ENCODE measurements around the gene ZNF358. TPM values are rescaled to one million over a fixed set of nuclear protein-coding genes. Genes with fewer than 3 reads are reported as not detected.

ZNF358 gene
- total RNA-seq, 2 experiments from 2014 or later = 3.7 to 3.9 TPM

DNA sequence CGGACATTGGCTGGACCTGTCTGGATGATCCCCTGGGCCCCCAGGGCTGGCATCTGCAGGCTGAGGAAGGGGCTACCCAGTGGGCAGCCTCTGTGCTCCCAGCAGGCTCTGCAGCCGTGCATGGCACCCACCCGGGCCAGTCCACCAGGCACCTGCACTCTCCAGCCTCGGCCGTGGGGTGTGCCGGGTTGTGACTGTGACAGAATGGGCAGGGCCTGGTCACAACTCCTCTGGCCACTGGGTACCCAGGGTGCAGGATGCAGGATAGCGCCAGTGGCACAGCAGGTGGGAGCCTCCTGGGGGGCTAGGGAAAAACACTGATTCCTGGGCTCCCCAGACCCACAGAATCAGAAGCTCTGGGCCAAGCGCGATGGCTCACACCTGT, 37.1 kb upstream of the ZNF358 start:
- H3K4me1 Mint-ChIP-seq (ENCODE audit: low read depth) = peaks cover 5% of the 10 kb centered on the region
- CTCF ChIA-PET = no interaction called here
- H3K27ac Mint-ChIP-seq = no peak overlapping the region
- no peak for DNase-seq
- H3K27me3 Mint-ChIP-seq (ENCODE audit: low read depth) = no peaks in the 10 kb centered on the region
- H3K36me3 Mint-ChIP-seq (ENCODE audit: low read depth) = no peaks in the 10 kb centered on the region
- intact Hi-C loops (cut with micrococcal nuclease) = no loop called here
- H3K9me3 Mint-ChIP-seq = no peaks in the 10 kb centered on the region
- H3K4me3 Mint-ChIP-seq = no peak overlapping the region

DNA sequence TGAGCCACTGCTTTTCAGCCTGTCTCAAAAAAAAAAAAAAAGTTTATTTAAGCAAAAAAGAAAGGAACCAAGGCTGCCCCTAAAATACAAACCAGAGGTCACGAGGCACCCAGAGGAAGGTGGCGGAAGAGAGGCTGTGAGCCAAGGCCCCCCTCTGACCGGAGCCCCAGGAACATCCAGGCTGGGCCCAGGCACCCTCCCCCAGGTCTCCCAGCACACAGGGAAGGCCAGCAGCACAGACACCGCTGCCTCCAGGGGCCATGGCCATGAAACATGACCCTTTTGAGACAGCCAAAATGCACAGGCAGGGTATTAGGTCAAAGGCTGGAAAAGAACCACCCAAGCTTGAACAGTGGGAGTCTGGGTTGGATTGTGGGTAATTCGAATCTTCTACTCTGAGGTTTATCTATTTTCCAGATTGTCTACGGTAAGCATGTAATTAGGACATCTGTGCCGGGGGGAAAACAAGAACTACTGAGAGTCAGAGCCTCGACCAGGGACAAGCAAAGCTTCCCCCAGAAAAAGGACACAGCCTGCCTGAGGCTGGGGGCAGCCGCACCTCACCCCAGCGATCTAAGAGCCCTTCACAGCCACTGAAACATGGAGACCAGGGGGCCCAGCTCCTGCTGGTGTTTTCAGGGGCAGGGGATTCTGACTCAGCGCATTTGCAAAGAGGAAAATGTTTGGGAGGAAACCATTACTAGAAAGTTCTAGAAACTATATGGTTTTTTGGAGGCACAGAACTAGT, 35.5 kb upstream of the ZNF358 start:
- H3K9me3 Mint-ChIP-seq = no peaks in the 10 kb centered on the region
- CTCF ChIA-PET = no interaction called here
- H3K27me3 Mint-ChIP-seq (ENCODE audit: low read depth) = no peaks in the 10 kb centered on the region

GRCh38 chr19:7480970-7481255, 35.0 kb upstream of the ZNF358 start:
- Mint-ChIP-seq H3K9me3 (no peaks in the 10 kb centered on the region), H3K27me3 (ENCODE audit: low read depth) (no peaks in the 10 kb centered on the region), H3K27ac (no peak overlapping the region), H3K4me3 (no peak overlapping the region), H3K4me1 (ENCODE audit: low read depth) (peaks cover 5% of the 10 kb centered on the region), H3K36me3 (ENCODE audit: low read depth) (no peaks in the 10 kb centered on the region)
- intact Hi-C loops (cut with micrococcal nuclease) = no loop called here
- CTCF ChIA-PET = no interaction called here
- no peak for DNase-seq

More for the DNA sequence above, 35.5 kb upstream of the ZNF358 start:
- Mint-ChIP-seq H3K36me3 (ENCODE audit: low read depth) (no peaks in the 10 kb centered on the region), H3K4me3 (no peak overlapping the region), H3K4me1 (ENCODE audit: low read depth) (peaks cover 5% of the 10 kb centered on the region), H3K27ac (no peak overlapping the region)
- intact Hi-C loops (cut with micrococcal nuclease) = no loop called here
- DNase-seq = no peak

DNA sequence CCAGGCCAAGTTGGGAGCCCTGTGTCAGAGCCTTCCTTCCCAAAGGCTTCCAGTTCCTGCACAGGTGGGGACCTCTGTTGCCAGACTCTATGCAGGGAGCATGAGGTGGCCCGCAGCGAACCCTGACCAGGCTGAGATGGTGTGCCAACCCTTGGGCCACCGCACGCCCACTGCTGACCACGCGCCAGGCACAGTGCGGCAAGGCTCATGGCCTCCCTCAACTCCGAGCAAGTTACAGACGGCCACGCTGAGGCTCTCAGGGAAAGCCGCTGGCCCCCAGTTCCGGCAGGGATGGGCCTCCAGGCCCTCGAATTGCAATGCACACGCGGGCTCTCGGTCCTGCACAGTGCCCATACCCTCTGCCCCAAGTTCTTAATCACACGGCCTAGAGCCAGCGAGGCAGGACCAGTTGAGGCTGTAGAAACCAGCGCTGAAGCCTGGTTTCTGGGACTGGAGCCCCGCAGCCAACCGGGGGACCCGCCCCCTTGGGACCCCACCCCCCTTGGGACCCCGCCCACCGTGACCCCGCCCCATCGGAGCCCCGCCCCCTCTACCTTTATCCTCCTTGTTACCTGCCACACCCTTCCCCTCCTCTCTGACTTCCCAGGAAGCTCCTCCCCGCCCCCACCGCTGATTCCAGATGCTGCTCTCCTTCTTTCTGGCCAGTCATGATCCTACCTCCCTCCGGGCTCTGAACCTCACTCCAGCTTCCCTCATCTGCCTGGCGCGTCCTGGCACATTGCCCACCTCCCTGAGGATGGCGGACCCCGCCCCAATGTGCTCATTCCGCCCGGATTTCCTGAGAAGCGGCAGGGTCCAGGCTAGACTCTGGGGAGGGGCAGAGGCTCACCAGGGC, 33.1 kb upstream of the ZNF358 start:
- H3K36me3 Mint-ChIP-seq (ENCODE audit: low read depth) = no peaks in the 10 kb centered on the region
- H3K9me3 Mint-ChIP-seq = no peaks in the 10 kb centered on the region
- CTCF ChIA-PET = no interaction called here
- H3K27me3 Mint-ChIP-seq (ENCODE audit: low read depth) = no peaks in the 10 kb centered on the region
- H3K4me1 Mint-ChIP-seq (ENCODE audit: low read depth) = peaks cover 5% of the 10 kb centered on the region
- intact Hi-C loops (cut with micrococcal nuclease) = no loop called here
- no peak for DNase-seq
- no peak overlapping the region for H3K27ac Mint-ChIP-seq
- H3K4me3 Mint-ChIP-seq = no peak overlapping the region

- DNase-seq = no peak
- intact Hi-C loops (cut with micrococcal nuclease) = no loop called here
- CTCF ChIA-PET = no interaction called here
- no peak overlapping the region for H3K27ac Mint-ChIP-seq
- no peaks in the 10 kb centered on the region for H3K27me3 Mint-ChIP-seq (ENCODE audit: low read depth)
- no peak overlapping the region for H3K4me3 Mint-ChIP-seq
- peaks cover 5% of the 10 kb centered on the region for H3K4me1 Mint-ChIP-seq (ENCODE audit: low read depth)
- no peaks in the 10 kb centered on the region for H3K36me3 Mint-ChIP-seq (ENCODE audit: low read depth)
- H3K9me3 Mint-ChIP-seq = no peaks in the 10 kb centered on the region
Observed at GRCh38 chr19:7483720-7484201, 32.1 kb upstream of the ZNF358 start.

GRCh38 chr19:7486923-7487322, 29.0 kb upstream of the ZNF358 start:
- DNase-seq = no peak
- intact Hi-C loops (cut with micrococcal nuclease) = no loop called here
- Mint-ChIP-seq H3K9me3 (no peaks in the 10 kb centered on the region), H3K27me3 (ENCODE audit: low read depth) (no peaks in the 10 kb centered on the region), H3K27ac (no peak overlapping the region), H3K4me3 (no peak overlapping the region), H3K36me3 (ENCODE audit: low read depth) (no peaks in the 10 kb centered on the region), H3K4me1 (ENCODE audit: low read depth) (peaks cover 12% of the 10 kb centered on the region)
- CTCF ChIA-PET = interaction anchor here (0.6 to 1.0 kb wide), 4 partner anchors 23 to 143 kb away, joined by 3 to 5 read pairs (median 4); partner anchors contain the start of gene PET100

DNA sequence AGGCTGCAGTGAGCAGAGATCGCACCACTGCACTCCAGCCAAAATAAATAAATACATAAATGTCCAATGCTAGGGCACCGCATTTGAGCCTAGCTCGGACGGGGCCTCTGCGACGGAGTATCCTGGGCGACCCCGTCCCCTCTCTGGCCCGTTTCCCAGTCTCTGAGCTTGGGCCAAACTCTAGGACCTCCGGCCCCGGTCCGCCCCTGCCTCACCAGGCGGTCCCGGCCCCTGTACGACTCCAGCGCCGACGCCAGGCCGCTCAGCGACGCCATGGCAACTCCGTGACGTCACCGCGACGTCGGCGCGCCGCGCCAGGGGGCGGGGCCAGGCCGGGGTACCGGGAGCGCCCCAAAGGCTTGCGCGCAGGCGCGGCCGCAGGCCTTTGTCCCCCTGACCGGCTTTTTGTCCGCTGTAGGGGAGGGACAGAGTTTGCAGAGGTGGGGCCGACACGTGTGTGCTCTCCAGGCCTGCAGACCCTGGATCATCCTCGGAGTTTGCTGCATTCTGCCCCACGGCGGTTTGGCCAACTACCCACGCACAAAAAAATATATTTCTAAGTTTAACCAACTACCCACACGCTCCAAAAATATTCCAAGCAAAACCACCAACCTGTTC, 27.1 kb upstream of the ZNF358 start, which contains the start of gene PEX11G:
TSS of gene PEX11G (minus strand) at position 300 of the 618 bp plus-strand sequence. CDS start at position 275, 25 bp downstream.
- peak; percentile 90 for DNase-seq
- Mint-ChIP-seq H3K27me3 (ENCODE audit: low read depth) (no peaks in the 10 kb centered on the region), H3K4me1 (ENCODE audit: low read depth) (peaks cover 14% of the 10 kb centered on the region), H3K4me3 (peak within 1 kb of the TSS; percentile 78), H3K9me3 (no peaks in the 10 kb centered on the region), H3K36me3 (ENCODE audit: low read depth) (no peaks in the 10 kb centered on the region), H3K27ac (peak within 1 kb of the TSS; percentile 71)
- CTCF ChIA-PET = interaction anchor here (0.7 kb wide), 1 partner anchor 122 kb away, joined by 3 read pairs; no protein-coding TSS in a partner anchor
- intact Hi-C loops (cut with micrococcal nuclease) = loop anchor here (2.0 kb wide), 1 partner anchor 46 kb away; the partner anchor contains the start of gene PNPLA6

DNA sequence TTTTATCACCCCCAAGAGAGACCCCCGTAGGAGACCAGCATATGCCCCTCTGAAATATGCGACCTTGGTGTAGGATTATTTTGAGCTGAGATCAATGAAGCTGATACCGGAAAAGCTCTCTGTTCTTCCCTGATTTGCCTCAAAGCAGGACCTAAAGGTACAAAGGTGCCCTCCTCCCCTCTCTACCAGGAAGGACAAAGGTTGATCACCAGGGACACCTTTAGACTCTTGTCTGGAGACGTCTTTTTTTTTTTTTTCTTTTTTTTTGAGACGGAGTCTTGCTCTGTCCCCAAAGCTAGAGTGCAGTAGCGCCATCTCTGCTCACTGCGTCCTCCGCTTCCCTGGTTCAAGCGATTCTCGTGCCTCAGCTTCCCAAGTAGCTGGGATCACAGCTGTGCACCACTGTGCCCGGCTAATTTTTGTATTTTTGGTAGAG, 26.3 kb upstream of the ZNF358 start:
- H3K27me3 Mint-ChIP-seq (ENCODE audit: low read depth) = no peaks in the 10 kb centered on the region
- DNase-seq = no peak
- H3K9me3 Mint-ChIP-seq = no peaks in the 10 kb centered on the region
- CTCF ChIA-PET = no interaction called here
- peaks cover 14% of the 10 kb centered on the region for H3K4me1 Mint-ChIP-seq (ENCODE audit: low read depth)
- peak overlapping the region; percentile 78 for H3K4me3 Mint-ChIP-seq
- no peak overlapping the region for H3K27ac Mint-ChIP-seq
- H3K36me3 Mint-ChIP-seq (ENCODE audit: low read depth) = no peaks in the 10 kb centered on the region
- intact Hi-C loops (cut with micrococcal nuclease) = loop anchor here (2.0 kb wide), 1 partner anchor 45 kb away; the partner anchor contains the start of gene PNPLA6

- CTCF ChIA-PET = no interaction called here
Observed at GRCh38 chr19:7492142-7492541, 23.8 kb upstream of the ZNF358 start.

DNA sequence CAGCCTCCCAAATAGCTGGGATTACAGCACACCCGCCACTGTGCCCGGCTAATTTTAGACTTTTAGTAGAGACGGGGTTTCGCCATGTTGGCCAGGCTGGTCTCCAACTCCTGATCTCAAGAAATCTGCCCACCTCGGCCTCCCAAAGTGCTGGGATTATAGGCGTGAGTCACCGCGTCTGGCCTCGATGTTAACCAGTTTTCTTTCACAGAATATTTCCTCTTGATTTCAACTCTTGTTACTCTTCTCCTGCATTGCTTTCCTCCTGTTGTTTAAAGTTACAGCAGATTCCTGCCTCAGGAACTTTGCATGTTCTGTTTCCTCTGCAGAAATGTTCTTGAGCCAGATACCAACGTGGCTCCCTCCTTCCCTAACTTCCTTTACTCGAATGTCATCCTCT, 23.3 kb upstream of the ZNF358 start:
- Mint-ChIP-seq H3K27ac (no peak overlapping the region), H3K36me3 (ENCODE audit: low read depth) (no peaks in the 10 kb centered on the region), H3K4me3 (no peak overlapping the region), H3K27me3 (ENCODE audit: low read depth) (peaks cover 5% of the 10 kb centered on the region), H3K4me1 (ENCODE audit: low read depth) (peaks cover 14% of the 10 kb centered on the region), H3K9me3 (no peaks in the 10 kb centered on the region)
- intact Hi-C loops (cut with micrococcal nuclease) = no loop called here
- CTCF ChIA-PET = no interaction called here
- no peak for DNase-seq

More at GRCh38 chr19:7492142-7492541, 23.8 kb upstream of the ZNF358 start:
- DNase-seq = peak; percentile 62
- Mint-ChIP-seq H3K9me3 (no peaks in the 10 kb centered on the region), H3K27ac (no peak overlapping the region), H3K36me3 (ENCODE audit: low read depth) (no peaks in the 10 kb centered on the region), H3K4me3 (no peak overlapping the region), H3K4me1 (ENCODE audit: low read depth) (peaks cover 14% of the 10 kb centered on the region), H3K27me3 (ENCODE audit: low read depth) (peaks cover 3% of the 10 kb centered on the region)
- intact Hi-C loops (cut with micrococcal nuclease) = no loop called here

- Mint-ChIP-seq H3K36me3 (ENCODE audit: low read depth) (no peaks in the 10 kb centered on the region), H3K27me3 (ENCODE audit: low read depth) (peaks cover 13% of the 10 kb centered on the region), H3K4me1 (ENCODE audit: low read depth) (peaks cover 9% of the 10 kb centered on the region), H3K4me3 (no peak overlapping the region), H3K9me3 (no peaks in the 10 kb centered on the region), H3K27ac (no peak overlapping the region)
- intact Hi-C loops (cut with micrococcal nuclease) = no loop called here
- CTCF ChIA-PET = no interaction called here
- DNase-seq = no peak
Observed at GRCh38 chr19:7494416-7495098, 21.3 kb upstream of the ZNF358 start.

DNA sequence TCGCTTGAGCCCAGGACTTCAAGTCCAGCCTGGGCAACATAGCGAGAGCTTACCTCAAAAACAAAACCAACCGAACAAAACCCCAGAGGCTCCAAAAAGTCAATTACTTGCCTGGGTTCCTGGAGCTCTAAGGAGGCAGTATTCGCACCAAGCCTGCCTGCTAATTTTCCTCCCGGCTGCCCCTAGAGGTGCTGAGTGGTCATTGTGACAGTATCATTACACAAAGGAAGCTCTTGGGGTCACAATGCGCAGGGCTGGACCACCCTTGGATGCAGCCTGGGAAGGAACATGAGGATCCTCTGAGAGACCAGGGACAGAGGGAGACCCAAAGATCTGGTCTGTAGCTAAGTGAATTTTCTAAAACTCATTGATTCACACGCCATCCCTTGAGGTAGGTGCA, 18.6 kb upstream of the ZNF358 start:
- no peak for DNase-seq
- peaks cover 25% of the 10 kb centered on the region for H3K27me3 Mint-ChIP-seq (ENCODE audit: low read depth)
- intact Hi-C loops (cut with micrococcal nuclease) = no loop called here
- H3K4me1 Mint-ChIP-seq (ENCODE audit: low read depth) = peaks cover 7% of the 10 kb centered on the region
- no peaks in the 10 kb centered on the region for H3K9me3 Mint-ChIP-seq
- no peak overlapping the region for H3K27ac Mint-ChIP-seq
- H3K36me3 Mint-ChIP-seq (ENCODE audit: low read depth) = no peaks in the 10 kb centered on the region
- CTCF ChIA-PET = interaction anchor here (0.6 to 0.9 kb wide), 2 partner anchors 16 to 645 kb away, joined by 3 read pairs; no protein-coding TSS in a partner anchor
- H3K4me3 Mint-ChIP-seq = no peak overlapping the region

All from activated naive CD4-positive, alpha-beta T cell treated with anti-CD3 and anti-CD28 coated beads for 36 hours (primary cell).